ENCODE data around the gene TDRD7.

TDRD7 gene

DNA sequence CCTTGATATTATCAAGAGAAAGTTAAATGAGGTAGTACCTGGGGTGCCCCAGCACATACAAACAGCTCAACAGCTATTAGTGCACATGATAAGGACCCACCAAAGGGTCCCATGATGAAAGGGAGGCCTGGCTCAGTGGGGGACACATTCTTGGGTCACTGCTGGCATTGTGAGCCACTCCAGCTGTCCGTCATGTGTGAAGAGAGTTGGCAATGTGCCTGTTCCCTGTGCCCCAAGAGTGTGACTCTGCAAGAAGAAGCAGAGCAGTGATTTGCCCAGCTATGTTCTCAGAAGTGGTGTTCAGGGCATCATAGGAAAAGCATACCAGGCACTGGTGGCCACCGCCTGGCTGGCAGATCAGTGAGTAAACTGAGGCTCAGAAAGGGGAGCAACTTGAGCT is 37.1 kb upstream of the TDRD7 start:
- H4K8ac ChIP-seq (ENCODE audit: low read depth, low read length) = no peak overlapping the region
- no peak overlapping the region for H4K5ac ChIP-seq (ENCODE audit: low read length)
- no peaks in the 10 kb centered on the region for H3K4me1 ChIP-seq (ENCODE audit: control insufficient read depth, low read depth, low read length)
- no peak overlapping the region for H3K9ac ChIP-seq (ENCODE audit: low read length)
- no peaks in the 10 kb centered on the region for H3K79me1 ChIP-seq (ENCODE audit: low read length)
- no CpG with 5 or more reads among the region's 2 CpGs for WGBS (ENCODE audit: extremely low coverage, insufficient coverage, low lambda C conversion rate)
- no peak overlapping the region for H3K18ac ChIP-seq (ENCODE audit: low read length)
- no peak overlapping the region for H3K23ac ChIP-seq (ENCODE audit: low read length)
- no peak overlapping the region for H3K56ac ChIP-seq (ENCODE audit: low read length)
- H2BK5ac ChIP-seq (ENCODE audit: low read length) = no peak overlapping the region
- H3K79me2 ChIP-seq (ENCODE audit: control insufficient read depth, insufficient read depth, low read length) = no peaks in the 10 kb centered on the region
- no peaks in the 10 kb centered on the region for H3K27me3 ChIP-seq (ENCODE audit: insufficient read depth, low read length, poor library complexity)
- no peak overlapping the region for H2AK5ac ChIP-seq (ENCODE audit: low read length)
- no peak overlapping the region for H3K4ac ChIP-seq (ENCODE audit: low read depth, low read length)
- H3K4me2 ChIP-seq (ENCODE audit: low read length) = no peak overlapping the region
- no peaks in the 10 kb centered on the region for H3K36me3 ChIP-seq (ENCODE audit: control insufficient read depth, insufficient read depth, low read length)
- no peak overlapping the region for H2BK120ac ChIP-seq (ENCODE audit: low read depth, low read length)
- no peak overlapping the region for H3K4me3 ChIP-seq (ENCODE audit: low read length)
- no peak for DNase-seq
- no peak overlapping the region for H2BK15ac ChIP-seq (replicated peaks; ENCODE audit: low read depth)
- H3K27ac ChIP-seq (ENCODE audit: low read depth, low read length) = no peak overlapping the region

DNA sequence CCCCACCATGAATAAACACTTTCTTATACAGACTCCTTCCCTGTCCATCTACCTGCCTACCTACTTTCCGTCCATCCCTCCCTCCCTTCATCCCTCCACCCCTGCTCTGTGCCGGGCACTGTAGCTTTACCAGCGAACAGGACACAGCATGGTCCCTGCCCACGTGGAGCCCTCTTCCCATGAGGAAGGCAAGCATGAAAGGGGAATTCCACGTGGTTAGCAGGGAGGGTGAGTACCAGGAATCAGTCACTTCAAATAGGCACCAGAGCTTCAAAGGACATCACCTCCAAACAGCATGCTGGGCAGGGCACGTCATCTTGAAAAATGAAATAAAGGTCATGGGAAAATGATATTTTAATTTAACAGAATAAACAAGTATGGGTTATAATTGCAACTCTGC is 35.0 kb upstream of the TDRD7 start:
- no peak overlapping the region for H3K4ac ChIP-seq (ENCODE audit: low read depth, low read length)
- H2BK15ac ChIP-seq (replicated peaks; ENCODE audit: low read depth) = no peak overlapping the region
- no peak overlapping the region for H3K4me3 ChIP-seq (ENCODE audit: low read length)
- no peaks in the 10 kb centered on the region for H3K36me3 ChIP-seq (ENCODE audit: control insufficient read depth, insufficient read depth, low read length)
- H2BK120ac ChIP-seq (ENCODE audit: low read depth, low read length) = no peak overlapping the region
- no peak overlapping the region for H2BK5ac ChIP-seq (ENCODE audit: low read length)
- H4K5ac ChIP-seq (ENCODE audit: low read length) = no peak overlapping the region
- no peak overlapping the region for H2AK5ac ChIP-seq (ENCODE audit: low read length)
- no peak overlapping the region for H3K18ac ChIP-seq (ENCODE audit: low read length)
- no peaks in the 10 kb centered on the region for H3K79me2 ChIP-seq (ENCODE audit: control insufficient read depth, insufficient read depth, low read length)
- H3K27ac ChIP-seq (ENCODE audit: low read depth, low read length) = no peak overlapping the region
- no peak overlapping the region for H3K4me2 ChIP-seq (ENCODE audit: low read length)
- H3K56ac ChIP-seq (ENCODE audit: low read length) = no peak overlapping the region
- WGBS (ENCODE audit: extremely low coverage, insufficient coverage, low lambda C conversion rate) = no CpG with 5 or more reads among the region's 6 CpGs
- no peaks in the 10 kb centered on the region for H3K4me1 ChIP-seq (ENCODE audit: control insufficient read depth, low read depth, low read length)
- no peaks in the 10 kb centered on the region for H3K27me3 ChIP-seq (ENCODE audit: insufficient read depth, low read length, poor library complexity)
- no peaks in the 10 kb centered on the region for H3K79me1 ChIP-seq (ENCODE audit: low read length)
- no peak for DNase-seq
- H4K8ac ChIP-seq (ENCODE audit: low read depth, low read length) = no peak overlapping the region
- H3K9ac ChIP-seq (ENCODE audit: low read length) = no peak overlapping the region
- no peak overlapping the region for H3K23ac ChIP-seq (ENCODE audit: low read length)

DNA sequence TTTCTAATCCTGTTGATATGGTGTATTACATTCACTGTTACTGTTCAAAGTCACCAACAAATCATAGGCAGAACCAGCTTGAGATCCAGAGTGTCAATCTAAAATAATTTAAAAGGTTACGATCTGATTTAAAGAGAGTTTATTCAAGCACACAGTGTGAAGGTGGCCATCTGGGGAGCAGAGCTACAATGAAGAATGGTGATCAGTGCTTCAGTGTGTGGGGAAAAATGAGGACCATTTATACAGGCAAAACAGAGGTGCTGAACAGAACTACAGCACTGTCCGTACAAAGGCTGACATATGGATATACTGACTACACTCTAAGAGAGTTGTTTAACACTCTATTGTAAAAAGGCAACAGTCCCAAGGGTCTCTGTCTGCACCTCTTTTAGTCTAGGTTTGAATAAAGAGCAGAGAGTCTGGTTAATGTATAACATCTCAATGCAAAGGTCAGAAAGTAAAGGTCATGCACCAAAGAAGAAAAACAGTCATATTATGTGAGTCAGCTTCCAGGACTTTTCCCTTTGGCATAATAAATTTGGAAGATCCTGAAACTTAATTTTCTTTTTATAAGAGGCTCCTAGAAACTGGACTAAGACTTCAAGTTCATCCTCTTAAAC is 29.7 kb upstream of the TDRD7 start:
- H3K18ac ChIP-seq (ENCODE audit: low read length) = no peak overlapping the region
- H3K23ac ChIP-seq (ENCODE audit: low read length) = no peak overlapping the region
- H3K27me3 ChIP-seq (ENCODE audit: insufficient read depth, low read length, poor library complexity) = no peaks in the 10 kb centered on the region
- no CpG with 5 or more reads among the region's 2 CpGs for WGBS (ENCODE audit: extremely low coverage, insufficient coverage, low lambda C conversion rate)
- no peak overlapping the region for H3K4ac ChIP-seq (ENCODE audit: low read depth, low read length)
- H4K5ac ChIP-seq (ENCODE audit: low read length) = no peak overlapping the region
- H3K4me3 ChIP-seq (ENCODE audit: low read length) = no peak overlapping the region
- no peak overlapping the region for H2BK5ac ChIP-seq (ENCODE audit: low read length)
- H3K4me2 ChIP-seq (ENCODE audit: low read length) = no peak overlapping the region
- DNase-seq = no peak
- no peak overlapping the region for H4K8ac ChIP-seq (ENCODE audit: low read depth, low read length)
- H2BK15ac ChIP-seq (replicated peaks; ENCODE audit: low read depth) = no peak overlapping the region
- no peaks in the 10 kb centered on the region for H3K36me3 ChIP-seq (ENCODE audit: control insufficient read depth, insufficient read depth, low read length)
- H2AK5ac ChIP-seq (ENCODE audit: low read length) = no peak overlapping the region
- no peak overlapping the region for H3K9ac ChIP-seq (ENCODE audit: low read length)
- H3K56ac ChIP-seq (ENCODE audit: low read length) = no peak overlapping the region
- no peak overlapping the region for H3K27ac ChIP-seq (ENCODE audit: low read depth, low read length)
- no peaks in the 10 kb centered on the region for H3K79me2 ChIP-seq (ENCODE audit: control insufficient read depth, insufficient read depth, low read length)
- no peak overlapping the region for H2BK120ac ChIP-seq (ENCODE audit: low read depth, low read length)
- H3K4me1 ChIP-seq (ENCODE audit: control insufficient read depth, low read depth, low read length) = no peaks in the 10 kb centered on the region
- no peaks in the 10 kb centered on the region for H3K79me1 ChIP-seq (ENCODE audit: low read length)

DNA sequence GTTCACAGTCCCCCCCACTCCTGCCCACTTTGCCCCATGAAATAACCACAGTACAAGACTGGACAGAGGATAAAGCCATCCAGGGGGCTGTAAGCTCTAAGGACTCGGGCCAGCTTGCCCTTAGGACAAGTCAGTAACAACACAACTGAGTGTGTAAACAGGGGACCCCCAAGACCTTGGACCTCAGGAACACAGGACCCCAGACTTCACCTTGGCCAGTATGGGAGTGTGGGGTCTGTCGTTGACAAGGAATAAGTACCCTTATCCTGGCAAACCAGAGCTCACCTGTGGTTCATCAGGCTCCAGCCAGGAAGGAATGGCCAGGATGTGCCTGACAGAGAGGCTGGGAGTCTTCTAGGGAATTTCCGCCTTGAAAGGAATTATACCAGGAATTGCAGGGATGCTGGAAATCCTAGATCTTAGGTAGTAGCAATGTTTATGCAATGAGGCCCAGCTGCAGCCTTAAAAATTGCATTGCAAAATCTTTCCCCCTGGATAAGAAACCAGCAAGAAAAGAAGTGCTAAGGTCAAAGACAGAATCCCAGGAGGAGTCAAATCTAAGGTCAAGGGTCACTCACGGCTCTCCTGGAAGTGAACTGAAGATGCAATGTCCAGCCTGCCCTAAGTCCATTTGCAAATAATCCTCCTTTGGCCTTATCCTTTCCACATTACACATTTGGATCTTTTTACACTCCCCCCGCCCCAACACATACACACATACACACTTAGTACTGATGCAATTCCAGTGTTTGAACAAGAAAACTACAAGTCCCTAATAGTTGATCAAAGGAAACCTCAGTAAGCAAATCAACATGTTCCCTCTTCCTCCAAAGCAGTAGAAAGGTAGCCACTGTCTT is 27.3 kb upstream of the TDRD7 start:
- no CpG with 5 or more reads among the region's 5 CpGs for WGBS (ENCODE audit: extremely low coverage, insufficient coverage, low lambda C conversion rate)
- Histone ChIP-seq H3K4me3 (ENCODE audit: low read length) (no peak overlapping the region), H2BK120ac (ENCODE audit: low read depth, low read length) (no peak overlapping the region), H3K27ac (ENCODE audit: low read depth, low read length) (no peak overlapping the region), H3K27me3 (ENCODE audit: insufficient read depth, low read length, poor library complexity) (no peaks in the 10 kb centered on the region), H2AK5ac (ENCODE audit: low read length) (no peak overlapping the region), H4K5ac (ENCODE audit: low read length) (no peak overlapping the region), H3K4ac (ENCODE audit: low read depth, low read length) (no peak overlapping the region), H3K23ac (ENCODE audit: low read length) (no peak overlapping the region), H3K18ac (ENCODE audit: low read length) (no peak overlapping the region), H3K9ac (ENCODE audit: low read length) (no peak overlapping the region), H4K8ac (ENCODE audit: low read depth, low read length) (no peak overlapping the region), H3K4me1 (ENCODE audit: control insufficient read depth, low read depth, low read length) (peaks cover 2% of the 10 kb centered on the region), H3K36me3 (ENCODE audit: control insufficient read depth, insufficient read depth, low read length) (no peaks in the 10 kb centered on the region), H3K56ac (ENCODE audit: low read length) (no peak overlapping the region), H2BK15ac (replicated peaks; ENCODE audit: low read depth) (no peak overlapping the region), H3K79me2 (ENCODE audit: control insufficient read depth, insufficient read depth, low read length) (no peaks in the 10 kb centered on the region), H3K79me1 (ENCODE audit: low read length) (no peaks in the 10 kb centered on the region), H2BK5ac (ENCODE audit: low read length) (no peak overlapping the region), H3K4me2 (ENCODE audit: low read length) (no peak overlapping the region)
- no peak for DNase-seq

DNA sequence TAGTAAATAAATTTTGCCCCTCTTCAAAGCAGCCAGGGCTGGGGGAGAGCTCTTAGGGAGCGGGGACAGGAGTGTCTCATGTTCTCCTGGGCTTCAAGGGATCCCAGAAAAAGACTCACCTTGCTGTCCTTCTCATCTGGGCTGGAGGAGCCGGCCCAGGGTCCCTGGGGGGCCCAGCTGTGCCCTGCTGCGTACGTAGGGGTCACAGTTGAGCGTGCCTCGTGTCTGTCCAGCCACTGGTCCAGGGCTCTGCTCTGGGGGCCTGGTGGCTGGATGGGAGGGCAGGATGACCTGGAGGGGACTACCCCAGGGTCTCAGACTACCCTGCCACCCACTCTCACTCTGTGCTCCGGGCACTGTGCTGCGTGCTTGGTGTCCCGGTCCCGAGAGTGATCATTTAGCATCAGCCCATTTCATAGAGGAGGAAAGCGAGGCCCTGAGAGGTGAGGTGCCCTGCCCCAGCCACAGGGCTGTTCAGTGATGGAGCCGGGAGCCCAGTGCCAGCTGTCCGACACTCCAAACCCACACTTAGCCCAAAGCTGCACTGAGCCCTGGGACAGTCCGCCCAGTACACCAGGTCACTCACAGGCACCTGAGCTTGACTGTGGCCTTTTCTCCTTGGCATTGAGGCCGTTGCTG is 26.2 kb upstream of the TDRD7 start:
- H3K4ac ChIP-seq (ENCODE audit: low read depth, low read length) = no peak overlapping the region
- no peak overlapping the region for H3K4me3 ChIP-seq (ENCODE audit: low read length)
- no peak overlapping the region for H4K5ac ChIP-seq (ENCODE audit: low read length)
- H3K23ac ChIP-seq (ENCODE audit: low read length) = no peak overlapping the region
- no peak overlapping the region for H2BK15ac ChIP-seq (replicated peaks; ENCODE audit: low read depth)
- no peaks in the 10 kb centered on the region for H3K79me1 ChIP-seq (ENCODE audit: low read length)
- no peak overlapping the region for H3K9ac ChIP-seq (ENCODE audit: low read length)
- no peaks in the 10 kb centered on the region for H3K79me2 ChIP-seq (ENCODE audit: control insufficient read depth, insufficient read depth, low read length)
- H3K27ac ChIP-seq (ENCODE audit: low read depth, low read length) = no peak overlapping the region
- H4K8ac ChIP-seq (ENCODE audit: low read depth, low read length) = no peak overlapping the region
- H3K27me3 ChIP-seq (ENCODE audit: insufficient read depth, low read length, poor library complexity) = no peaks in the 10 kb centered on the region
- no peak overlapping the region for H2AK5ac ChIP-seq (ENCODE audit: low read length)
- H3K18ac ChIP-seq (ENCODE audit: low read length) = no peak overlapping the region
- H3K36me3 ChIP-seq (ENCODE audit: control insufficient read depth, insufficient read depth, low read length) = no peaks in the 10 kb centered on the region
- no CpG with 5 or more reads among the region's 15 CpGs for WGBS (ENCODE audit: extremely low coverage, insufficient coverage, low lambda C conversion rate)
- no peak overlapping the region for H2BK5ac ChIP-seq (ENCODE audit: low read length)
- H2BK120ac ChIP-seq (ENCODE audit: low read depth, low read length) = no peak overlapping the region
- DNase-seq = no peak
- peaks cover 2% of the 10 kb centered on the region for H3K4me1 ChIP-seq (ENCODE audit: control insufficient read depth, low read depth, low read length)
- no peak overlapping the region for H3K4me2 ChIP-seq (ENCODE audit: low read length)
- H3K56ac ChIP-seq (ENCODE audit: low read length) = no peak overlapping the region
